GM12873 (cell line): ENCODE measurements around the gene ATF2.

Experiments used
- TF ChIP-seq, protein P1 (sequence below): IDR thresholded peaks from 2 replicates; pipeline ENCODE4 v1.5.1; 2012; ENCODE audit warnings: low read depth, mild to moderate bottlenecking, moderate library complexity, low read length, control low read depth; ENCODE audit not compliant: insufficient read depth; ENCODE audit errors: missing control alignments

The ATF2 gene

GRCh38 chr2:175164235-175164634, 3.8 kb downstream of the ATF2 start:
- TF ChIP-seq, protein P1, sequence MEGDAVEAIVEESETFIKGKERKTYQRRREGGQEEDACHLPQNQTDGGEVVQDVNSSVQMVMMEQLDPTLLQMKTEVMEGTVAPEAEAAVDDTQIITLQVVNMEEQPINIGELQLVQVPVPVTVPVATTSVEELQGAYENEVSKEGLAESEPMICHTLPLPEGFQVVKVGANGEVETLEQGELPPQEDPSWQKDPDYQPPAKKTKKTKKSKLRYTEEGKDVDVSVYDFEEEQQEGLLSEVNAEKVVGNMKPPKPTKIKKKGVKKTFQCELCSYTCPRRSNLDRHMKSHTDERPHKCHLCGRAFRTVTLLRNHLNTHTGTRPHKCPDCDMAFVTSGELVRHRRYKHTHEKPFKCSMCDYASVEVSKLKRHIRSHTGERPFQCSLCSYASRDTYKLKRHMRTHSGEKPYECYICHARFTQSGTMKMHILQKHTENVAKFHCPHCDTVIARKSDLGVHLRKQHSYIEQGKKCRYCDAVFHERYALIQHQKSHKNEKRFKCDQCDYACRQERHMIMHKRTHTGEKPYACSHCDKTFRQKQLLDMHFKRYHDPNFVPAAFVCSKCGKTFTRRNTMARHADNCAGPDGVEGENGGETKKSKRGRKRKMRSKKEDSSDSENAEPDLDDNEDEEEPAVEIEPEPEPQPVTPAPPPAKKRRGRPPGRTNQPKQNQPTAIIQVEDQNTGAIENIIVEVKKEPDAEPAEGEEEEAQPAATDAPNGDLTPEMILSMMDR = no peak

- TF ChIP-seq, protein P1 = no peak
These were observed 9.1 kb downstream of the ATF2 start for GRCh38 chr2:175158894-175159293.

DNA sequence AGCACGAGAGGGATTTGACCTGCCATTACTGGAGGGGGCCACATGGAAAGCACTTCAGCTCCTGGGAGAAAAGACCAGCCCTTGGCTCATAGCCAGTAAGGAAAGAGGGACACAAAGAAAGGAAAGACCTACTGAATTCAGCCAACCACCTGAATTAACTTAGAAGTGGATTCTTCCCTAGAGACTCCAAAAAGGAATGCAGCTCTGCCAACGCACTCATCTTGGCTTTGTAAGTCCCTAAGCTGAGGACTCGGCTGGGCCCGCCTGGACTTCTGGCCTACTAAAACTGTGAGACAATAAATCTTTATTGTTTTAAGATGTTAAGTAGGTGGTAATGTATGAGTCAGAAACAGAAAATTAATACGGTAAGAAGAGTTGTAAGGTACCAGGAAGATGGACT, 11.5 kb downstream of the ATF2 start:
- TF ChIP-seq, protein P1 = no peak

GRCh38 chr2:175154661-175155082, 13.3 kb downstream of the ATF2 start:
- TF ChIP-seq, protein P1 = no peak

DNA sequence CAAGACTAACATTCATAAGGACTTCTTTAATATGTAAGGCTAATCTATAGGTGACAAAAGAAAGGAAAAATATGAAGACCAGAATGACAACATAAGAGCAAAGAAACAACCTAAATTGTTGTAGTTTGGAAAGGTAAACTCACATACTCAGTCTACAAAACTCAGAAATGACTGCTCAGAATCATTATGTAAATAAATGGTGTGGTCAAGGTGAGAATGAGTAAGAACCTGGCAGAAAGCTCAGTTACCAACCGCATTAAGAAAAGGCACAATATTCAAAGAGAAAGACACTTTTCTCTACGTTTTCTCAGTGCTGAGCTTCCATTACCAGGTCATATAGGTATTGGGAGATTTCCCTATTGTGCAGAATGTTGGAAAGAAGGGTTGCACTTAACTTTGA, 15.8 kb downstream of the ATF2 start:
- TF ChIP-seq, protein P1 = no peak

GRCh38 chr2:175151791-175152190, 16.2 kb downstream of the ATF2 start:
- TF ChIP-seq, protein P1 = no peak

- TF ChIP-seq, protein P1 = no peak
These were observed 20.8 kb downstream of the ATF2 start for GRCh38 chr2:175147186-175147585.
